ENCODE results near the gene HMGB2.

Gene HMGB2

DNA sequence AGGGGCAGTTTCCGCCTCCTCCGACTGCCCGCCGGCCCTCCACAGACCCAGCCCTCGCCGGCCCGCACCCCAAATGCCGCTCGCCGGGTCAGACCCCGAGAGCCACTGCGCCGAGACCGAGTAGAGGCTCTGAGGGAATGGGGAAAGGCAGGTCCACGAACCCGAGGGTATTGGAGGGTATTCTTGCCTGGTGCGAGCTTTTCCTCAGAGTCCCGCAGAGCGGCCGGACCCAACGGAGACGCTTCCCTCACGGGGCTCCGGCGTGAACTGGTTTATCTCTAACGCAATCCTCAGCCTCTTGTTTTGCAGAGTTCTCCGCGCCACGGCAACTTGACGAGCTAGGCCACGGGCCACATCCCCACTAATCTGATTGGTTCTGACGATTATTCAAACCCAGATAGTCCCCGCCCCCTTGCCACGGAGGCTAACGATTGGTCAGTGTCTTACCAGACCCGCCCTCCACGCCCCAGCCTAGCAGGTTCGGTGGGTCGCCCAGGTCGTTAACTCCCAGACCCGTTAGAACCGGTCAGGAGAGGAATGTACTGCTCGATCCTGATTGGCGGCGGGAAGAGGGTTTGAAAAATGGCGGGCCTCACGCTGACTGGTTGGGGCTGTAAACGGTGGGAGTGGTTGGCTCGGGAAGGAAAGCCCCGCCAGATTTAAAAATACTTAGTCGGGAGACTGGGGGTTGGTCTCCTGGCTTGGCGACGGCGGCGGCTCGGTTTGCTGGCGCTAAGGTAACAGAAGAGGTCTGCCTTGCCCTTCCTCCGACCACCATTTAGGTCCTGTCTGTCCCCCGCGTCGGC is at the start of gene HMGB2:
Gene HMGB2 (minus strand): TSS at position 274 of the 806 bp plus-strand sequence. CDS start 709 bp downstream, outside the sequence.
- DNase-seq, result peak; percentile 87 to 100 (median 99)

- no peak for DNase-seq
These were observed 48.2 kb upstream of the HMGB2 start for GRCh38 chr4:173382349-173382748.

DNA sequence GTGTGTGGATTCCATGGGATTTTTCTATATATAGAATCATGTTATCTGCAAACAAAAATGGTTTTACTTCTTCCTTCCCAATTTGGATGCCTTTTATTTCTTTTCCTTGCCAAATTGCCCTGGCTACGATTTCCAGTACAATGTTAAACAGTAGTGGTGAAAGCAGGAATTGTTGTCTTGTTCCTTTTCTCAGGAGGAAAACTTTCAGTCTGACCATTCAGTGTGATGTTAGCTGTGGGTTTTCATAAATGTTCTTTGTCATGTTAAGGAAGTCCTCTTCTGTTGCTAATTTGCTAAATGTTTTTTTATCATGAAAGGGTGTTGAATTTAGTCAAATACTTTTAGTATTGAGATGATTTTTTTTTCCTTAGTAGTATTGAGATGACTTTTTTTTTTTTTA is 47.5 kb upstream of the HMGB2 start:
- DNase-seq, result no peak

- no peak for DNase-seq
These were observed 46.8 kb upstream of the HMGB2 start for GRCh38 chr4:173380987-173381386.

GRCh38 chr4:173379929-173380328 is 45.8 kb upstream of the HMGB2 start:
- no peak for DNase-seq

DNA sequence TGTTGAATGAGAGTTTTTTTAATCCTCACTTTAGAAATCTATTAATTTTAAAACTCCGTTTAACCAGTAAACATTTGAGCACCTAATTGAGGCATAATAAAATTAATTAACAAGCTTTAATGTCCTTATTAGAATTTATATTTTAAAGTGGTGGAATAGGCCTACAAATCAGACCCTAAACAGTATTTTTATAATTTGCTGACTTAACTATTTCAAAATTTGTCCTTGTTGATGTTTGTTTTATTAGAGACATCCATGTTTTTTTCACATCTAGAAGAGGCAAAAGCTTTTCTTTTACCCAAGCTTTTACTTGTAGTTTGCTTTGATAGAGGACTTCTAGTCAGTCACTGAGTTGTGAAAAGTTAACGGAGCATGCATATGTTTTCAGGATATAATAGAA is 40.4 kb upstream of the HMGB2 start:
- DNase-seq, result no peak

DNA sequence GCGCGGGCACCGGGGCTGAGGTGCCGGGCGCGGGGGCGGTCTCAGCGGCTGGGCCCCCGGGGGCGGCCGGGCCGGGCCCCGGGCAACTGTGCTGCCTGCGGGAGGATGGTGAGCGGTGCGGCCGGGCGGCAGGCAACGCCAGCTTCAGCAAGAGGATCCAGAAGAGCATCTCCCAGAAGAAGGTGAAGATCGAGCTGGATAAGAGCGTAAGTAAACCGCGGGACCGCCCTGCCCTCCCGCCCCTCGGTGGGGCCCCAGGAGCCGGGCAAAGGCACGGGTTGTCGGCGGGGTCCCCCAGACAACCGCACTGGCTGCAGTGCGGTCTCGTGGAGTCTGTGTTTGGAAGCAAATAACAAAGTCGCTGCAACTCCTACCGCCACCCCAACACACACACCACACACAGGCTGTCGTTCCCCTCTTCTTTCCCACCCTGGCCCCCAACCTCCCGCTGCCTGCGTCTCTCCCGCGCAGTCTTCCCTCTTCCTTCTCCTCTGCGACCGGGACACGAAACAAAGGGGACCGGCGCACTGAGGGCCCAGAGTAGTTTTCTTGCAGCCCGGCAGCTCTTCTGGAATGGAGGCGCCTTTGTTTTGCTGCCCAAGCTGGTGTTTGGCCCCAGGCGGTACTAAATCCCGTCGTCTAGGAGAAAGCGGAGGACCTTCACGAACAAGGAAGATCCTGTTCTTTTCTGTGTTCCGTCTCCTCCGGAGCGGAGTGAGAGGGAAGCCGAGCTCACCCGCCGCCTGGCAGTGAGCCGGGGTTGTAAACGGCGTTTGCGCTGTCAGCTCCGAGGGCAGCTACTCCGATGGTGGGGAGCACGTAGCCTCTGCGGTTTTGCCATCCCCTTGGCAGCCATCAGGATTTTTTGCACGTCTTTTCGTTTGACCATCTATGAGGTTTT is 37.4 kb upstream of the HMGB2 start:
- DNase-seq, result peak in 54 of 56 donors; percentile 26 to 82 (median 66)

DNA sequence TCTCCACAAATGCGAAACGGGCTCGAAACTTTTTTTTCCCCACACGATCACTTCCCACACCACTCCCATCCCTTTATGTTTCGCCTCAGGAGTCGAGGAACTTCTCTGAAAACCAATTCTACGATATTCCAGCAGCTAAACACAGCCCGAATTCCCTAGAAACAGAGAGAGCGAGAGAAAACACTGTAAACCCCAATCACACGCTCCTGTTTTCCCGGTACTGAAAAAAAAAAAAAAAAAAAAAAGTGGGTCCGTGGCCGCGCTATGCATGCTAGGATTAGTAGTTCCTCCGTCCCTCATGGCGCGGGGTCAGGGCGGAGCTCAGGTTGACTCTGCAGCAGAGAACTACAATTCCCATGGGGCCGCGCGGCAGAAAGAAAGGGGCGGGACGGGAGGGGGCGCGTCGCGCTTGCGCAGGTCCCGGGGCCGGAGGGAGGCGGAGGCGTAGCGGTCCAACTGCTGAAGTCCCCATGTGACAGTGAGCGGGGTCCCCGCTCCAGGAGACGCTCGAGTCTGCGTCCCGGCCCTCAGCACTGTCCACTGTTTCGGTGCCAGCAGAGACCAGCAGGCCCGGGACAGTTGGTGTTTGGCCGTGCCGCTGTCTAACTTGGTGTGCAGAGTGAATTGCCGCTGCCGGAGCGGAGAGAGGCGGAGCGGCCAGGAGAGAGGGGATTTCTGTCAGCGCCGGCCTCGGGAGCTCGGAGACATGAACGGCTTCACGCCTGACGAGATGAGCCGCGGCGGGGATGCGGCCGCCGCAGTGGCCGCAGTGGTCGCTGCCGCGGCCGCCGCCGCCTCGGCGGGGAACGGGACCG is 36.5 kb upstream of the HMGB2 start, which contains the start of gene SAP30:
Gene SAP30 (plus strand): TSS at position 478 of the 815 bp plus-strand sequence. CDS start 229 bp downstream, at position 707.
- DNase-seq, result peak; percentile 76 to 99 (median 97)

DNA sequence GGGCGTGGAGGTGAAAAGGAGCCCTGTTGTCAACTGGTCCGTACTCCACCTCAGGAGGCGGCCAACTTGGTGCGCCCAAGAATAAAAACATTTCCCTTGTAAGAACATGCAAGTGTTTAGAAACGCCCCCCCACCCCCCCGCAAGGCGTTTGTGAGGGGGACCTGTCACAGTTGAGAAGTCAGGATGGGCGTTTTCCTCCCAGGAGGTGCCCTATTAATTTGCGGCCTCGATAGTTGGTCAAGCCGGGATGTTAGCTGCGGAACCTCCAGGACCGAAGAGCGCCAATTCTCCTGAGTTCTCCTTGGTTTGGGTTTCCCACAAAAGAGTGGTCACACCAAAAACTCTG is 35.9 kb upstream of the HMGB2 start:
- DNase-seq, result peak in 23 of 56 donors; percentile 13 to 76 (median 60)

DNA sequence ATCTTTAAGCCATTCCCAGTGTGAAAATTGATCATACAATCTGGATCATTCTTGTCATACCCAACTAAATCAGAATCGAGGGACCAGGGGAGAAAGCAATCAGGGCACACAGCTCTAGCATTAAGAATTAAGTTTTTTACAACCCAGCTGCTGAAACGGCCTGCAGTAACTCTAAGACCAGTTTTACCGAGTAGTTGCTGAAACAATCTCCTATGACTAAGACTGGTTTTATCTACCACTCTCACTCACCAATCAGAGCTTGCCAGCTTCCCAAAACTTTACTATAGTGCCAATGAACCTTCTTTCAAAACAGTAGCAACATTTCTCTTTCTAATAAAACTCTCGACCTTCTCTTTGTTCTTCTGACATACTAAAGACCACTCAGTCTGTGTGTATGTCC is 33.8 kb upstream of the HMGB2 start:
- no peak for DNase-seq

DNA sequence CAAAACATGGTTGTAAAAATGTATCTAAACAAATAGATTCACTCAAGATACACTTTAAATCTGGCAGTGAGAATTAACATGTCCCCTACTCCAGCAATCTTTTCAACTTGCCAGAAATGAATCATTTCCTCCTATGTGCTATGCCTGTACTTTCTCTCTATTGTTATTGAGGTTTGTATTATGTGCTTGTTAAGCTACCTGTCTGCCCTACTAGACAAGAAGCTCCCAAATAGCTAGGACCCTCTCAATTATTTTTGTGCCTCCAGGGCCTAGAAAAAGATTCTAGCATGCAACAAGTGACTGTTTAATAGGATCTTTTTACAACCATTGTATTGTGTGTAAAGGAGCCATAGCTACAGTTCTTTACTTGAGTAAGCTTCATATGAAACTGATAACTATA is 33.1 kb upstream of the HMGB2 start:
- no peak for DNase-seq

DNA sequence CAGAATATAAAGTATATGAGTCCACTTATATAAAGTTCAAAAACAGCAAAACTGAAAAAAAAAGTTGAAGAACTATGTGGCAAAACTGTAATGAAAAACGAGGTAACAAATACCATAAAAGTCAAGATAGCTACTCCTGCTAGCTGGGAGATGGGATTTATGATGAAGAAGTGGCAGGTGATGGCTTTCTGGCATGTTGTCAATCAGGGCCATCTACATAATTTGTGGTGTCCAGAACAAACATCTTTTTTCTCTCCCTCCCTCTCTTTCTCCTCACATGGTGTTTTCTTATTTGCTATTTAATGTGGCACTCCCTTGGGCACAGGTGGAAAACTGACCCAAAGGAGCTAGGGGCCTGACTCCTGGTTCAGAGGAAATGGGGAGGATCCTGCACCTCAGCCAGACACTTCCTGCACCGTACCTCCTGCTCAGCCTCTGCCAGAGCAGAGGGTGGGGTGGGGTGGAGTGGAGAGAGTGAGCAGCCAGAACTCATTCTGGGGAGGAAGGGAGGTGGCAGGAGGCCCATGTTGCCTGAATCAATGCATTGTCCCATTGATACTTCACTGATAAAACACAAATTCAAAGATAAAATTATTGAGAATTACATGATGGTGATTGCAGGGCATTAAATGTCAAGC is 31.3 kb upstream of the HMGB2 start:
- no peak for DNase-seq

GRCh38 chr4:173362666-173363065 is 28.5 kb upstream of the HMGB2 start:
- DNase-seq, result no peak

DNA sequence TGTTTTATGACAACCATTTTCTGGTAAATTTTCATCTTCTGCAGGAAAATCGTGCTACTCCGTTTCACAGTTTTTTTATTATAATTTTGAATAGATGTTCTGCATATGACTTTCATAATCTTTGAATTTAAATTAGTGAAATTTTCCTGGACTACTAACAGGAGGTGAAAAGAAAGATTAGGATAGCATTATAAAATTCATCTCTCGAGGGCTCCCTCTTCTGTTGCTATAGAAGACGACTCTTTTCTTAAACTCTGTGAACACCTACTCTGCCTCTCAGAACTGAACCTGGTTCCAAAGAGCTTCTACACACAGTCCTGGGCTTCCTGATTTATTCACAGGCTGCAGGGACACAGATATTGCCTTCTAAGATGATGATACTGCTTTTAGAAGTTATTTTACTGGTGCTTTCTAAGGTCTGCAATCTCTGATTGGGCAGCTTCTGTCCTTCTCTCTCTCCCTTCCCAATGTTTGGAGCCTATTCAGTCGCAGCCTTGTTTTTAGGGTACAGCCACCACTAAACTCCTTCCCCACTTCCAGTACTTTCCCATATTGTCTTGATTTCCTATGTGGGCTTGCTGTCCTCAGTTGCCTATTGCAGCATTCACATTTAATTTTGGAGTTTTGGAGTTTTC is 26.5 kb upstream of the HMGB2 start:
- DNase-seq, result no peak

- DNase-seq, result no peak
These were observed 23.8 kb upstream of the HMGB2 start for GRCh38 chr4:173357939-173358338.

GRCh38 chr4:173347467-173347866 is 13.3 kb upstream of the HMGB2 start:
- no peak for DNase-seq

GRCh38 chr4:173346074-173346473 is 11.9 kb upstream of the HMGB2 start:
- DNase-seq, result no peak

DNA sequence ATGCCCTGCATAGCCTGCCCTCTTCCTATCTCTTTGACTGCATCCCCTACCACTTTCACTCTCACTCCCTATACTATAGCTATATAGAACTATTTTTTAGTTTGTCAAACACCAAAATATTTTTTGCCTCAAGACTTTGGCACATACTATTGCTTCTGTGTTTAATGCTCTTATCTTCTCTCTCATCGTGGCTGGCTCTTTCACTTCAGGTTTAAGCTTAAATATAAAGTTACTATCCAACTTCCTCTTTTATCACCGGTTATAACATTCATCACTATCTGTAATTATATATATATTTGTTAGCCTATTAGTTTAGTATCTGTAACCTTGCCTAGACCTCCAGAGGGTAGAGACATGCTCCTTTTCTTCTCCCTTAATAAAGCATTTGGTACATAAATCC is 11.5 kb upstream of the HMGB2 start:
- no peak for DNase-seq

GRCh38 chr4:173343832-173344397 is 9.8 kb upstream of the HMGB2 start:
- DNase-seq, result no peak

- no peak for DNase-seq
These were observed 3.3 kb upstream of the HMGB2 start for GRCh38 chr4:173337463-173337862.

Measured in nucleus accumbens (tissue), 56 donors.